ENCODE data around the gene TBC1D16.

TBC1D16 gene

GRCh38 chr17:79987935-79988184, 47.8 kb downstream of the TBC1D16 start:
- peak overlapping the region; percentile 75 for H3K27ac ChIP-seq
- TF ChIP-seq CTCF (conservative IDR thresholded peaks at IDR 0.05) = no peak

GRCh38 chr17:79987187-79987934, 48.3 kb downstream of the TBC1D16 start:
- peak overlapping the region; percentile 75 for H3K27ac ChIP-seq

GRCh38 chr17:79986411-79987186, 49.1 kb downstream of the TBC1D16 start:
- no peak for TF ChIP-seq CTCF (conservative IDR thresholded peaks at IDR 0.05)
- H3K27ac ChIP-seq = peak overlapping the region; percentile 75

More at GRCh38 chr17:79987187-79987934, 48.3 kb downstream of the TBC1D16 start:
- TF ChIP-seq CTCF (conservative IDR thresholded peaks at IDR 0.05) = no peak

GRCh38 chr17:79985943-79986391, 49.7 kb downstream of the TBC1D16 start:
- no peak for TF ChIP-seq CTCF (conservative IDR thresholded peaks at IDR 0.05)
- H3K27ac ChIP-seq = no peak overlapping the region

- no peak overlapping the region for H3K27ac ChIP-seq
- no peak for TF ChIP-seq CTCF (conservative IDR thresholded peaks at IDR 0.05)
These were observed 50.2 kb downstream of the TBC1D16 start for GRCh38 chr17:79985361-79985942.

- no peak for TF ChIP-seq CTCF (conservative IDR thresholded peaks at IDR 0.05)
- no peak overlapping the region for H3K27ac ChIP-seq
These were observed 50.8 kb downstream of the TBC1D16 start for GRCh38 chr17:79984877-79985276.

- H3K27ac ChIP-seq = no peak overlapping the region
- no peak for TF ChIP-seq CTCF (conservative IDR thresholded peaks at IDR 0.05)
These were observed 51.4 kb downstream of the TBC1D16 start for GRCh38 chr17:79984045-79984840.
